Neural crest cell (in vitro differentiated cells): ENCODE data around the gene ELOVL1. TPM values are rescaled to one million over a fixed set of nuclear protein-coding genes. Genes with fewer than 3 reads are reported as not detected.

ENCODE experiments used
- DNase-seq: peaks from one replicate; pipeline ENCODE4 v3.0.0; 2021; ENCODE audit warnings: low read depth, mixed read lengths, low spot score
- H3K27ac Mint-ChIP-seq: one replicate; pipeline ENCODE4 v1.8.0; 2021; ENCODE audit warnings: mild to moderate bottlenecking, mixed read lengths; ENCODE audit not compliant: unreplicated experiment
- H3K27me3 Mint-ChIP-seq: 2 replicates; pipeline ENCODE4 v1.8.0; 2021; ENCODE audit warnings: low read depth, mild to moderate bottlenecking, mixed read lengths
- H3K36me3 Mint-ChIP-seq: 2 replicates; pipeline ENCODE4 v1.8.0; 2021; ENCODE audit warnings: low read depth, mild to moderate bottlenecking, mixed read lengths
- H3K4me1 Mint-ChIP-seq: 2 replicates; pipeline ENCODE4 v1.8.0; 2021; ENCODE audit warnings: mixed read lengths
- H3K4me3 Mint-ChIP-seq: one replicate; pipeline ENCODE4 v1.8.0; 2021; ENCODE audit warnings: mild to moderate bottlenecking, mixed read lengths
- H3K9me3 Mint-ChIP-seq: 2 replicates; pipeline ENCODE4 v1.8.0; 2021; ENCODE audit warnings: mixed read lengths
- total RNA-seq: library from RNA; stranded (reverse); gene quantifications from 2 replicates; pipeline ENCODE4 v1.2.1, GENCODE V29; 2021
- TF ChIP-seq, protein P1 (sequence below): fragments of 200-600 bp; sonication (generic); conservative IDR thresholded peaks from 2 replicates; pipeline ENCODE4 v1.5.0; 2021; ENCODE audit warnings: antibody characterized with exemption, mild to moderate bottlenecking

The ELOVL1 gene
- total RNA-seq, 1 donor from 2014 or later, result 30.8 TPM

GRCh38 chr1:43368646-43369020 lies 822 bp upstream of the ELOVL1 start:
- H3K27me3 Mint-ChIP-seq, result no peaks in the 10 kb centered on the region

DNA sequence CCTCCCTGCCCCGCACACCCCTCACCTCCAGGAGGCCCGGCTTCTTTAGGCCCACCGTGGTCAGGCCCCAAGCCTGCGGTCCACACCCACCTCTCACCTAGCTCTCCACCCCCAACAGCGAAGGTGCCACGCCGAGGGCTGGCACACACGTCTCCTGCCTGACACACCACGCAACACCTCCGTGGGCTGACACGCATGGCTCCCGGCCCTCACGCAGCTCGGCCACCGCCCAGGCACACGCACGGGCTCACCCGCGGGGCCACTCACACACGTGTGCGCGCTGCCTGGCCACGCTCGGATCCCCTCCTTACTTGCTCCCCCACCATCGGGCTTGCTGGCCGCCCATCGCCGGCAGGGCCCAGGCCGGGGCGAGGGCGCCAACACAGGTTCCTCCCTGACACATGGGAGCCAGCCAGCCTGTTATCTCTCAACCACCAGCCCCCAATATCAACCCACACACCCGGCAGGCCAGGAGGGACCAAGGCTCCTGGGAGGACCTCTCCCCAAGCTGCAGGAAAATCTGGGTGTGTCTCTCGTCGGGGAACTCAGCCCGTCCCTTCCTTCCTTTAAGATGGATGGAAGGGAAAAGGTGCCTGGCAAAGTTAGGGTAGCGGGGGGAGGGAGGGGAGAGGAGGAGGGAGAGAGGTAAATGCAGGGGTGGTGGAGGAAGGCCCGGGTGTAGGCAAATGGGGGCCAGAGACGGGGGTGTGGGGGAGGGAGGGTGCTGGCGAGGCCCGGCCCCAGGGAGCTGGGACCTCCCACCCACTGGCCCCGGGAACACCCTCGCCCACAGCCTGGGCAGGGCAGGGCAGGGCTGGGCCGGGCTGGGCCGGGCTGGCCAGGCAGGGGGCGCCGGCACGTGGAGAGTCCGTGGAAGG lies 546 bp downstream of the ELOVL1 start:
- Mint-ChIP-seq H3K9me3 (no peaks in the 10 kb centered on the region), H3K4me3 (peak overlapping the region; percentile 86), H3K27ac (no peak overlapping the region), H3K4me1 (peaks cover 35% of the 10 kb centered on the region), H3K36me3 (peaks cover 15% of the 10 kb centered on the region), H3K27me3 (no peaks in the 10 kb centered on the region)
- DNase-seq, result no peak
- TF ChIP-seq, protein P1, sequence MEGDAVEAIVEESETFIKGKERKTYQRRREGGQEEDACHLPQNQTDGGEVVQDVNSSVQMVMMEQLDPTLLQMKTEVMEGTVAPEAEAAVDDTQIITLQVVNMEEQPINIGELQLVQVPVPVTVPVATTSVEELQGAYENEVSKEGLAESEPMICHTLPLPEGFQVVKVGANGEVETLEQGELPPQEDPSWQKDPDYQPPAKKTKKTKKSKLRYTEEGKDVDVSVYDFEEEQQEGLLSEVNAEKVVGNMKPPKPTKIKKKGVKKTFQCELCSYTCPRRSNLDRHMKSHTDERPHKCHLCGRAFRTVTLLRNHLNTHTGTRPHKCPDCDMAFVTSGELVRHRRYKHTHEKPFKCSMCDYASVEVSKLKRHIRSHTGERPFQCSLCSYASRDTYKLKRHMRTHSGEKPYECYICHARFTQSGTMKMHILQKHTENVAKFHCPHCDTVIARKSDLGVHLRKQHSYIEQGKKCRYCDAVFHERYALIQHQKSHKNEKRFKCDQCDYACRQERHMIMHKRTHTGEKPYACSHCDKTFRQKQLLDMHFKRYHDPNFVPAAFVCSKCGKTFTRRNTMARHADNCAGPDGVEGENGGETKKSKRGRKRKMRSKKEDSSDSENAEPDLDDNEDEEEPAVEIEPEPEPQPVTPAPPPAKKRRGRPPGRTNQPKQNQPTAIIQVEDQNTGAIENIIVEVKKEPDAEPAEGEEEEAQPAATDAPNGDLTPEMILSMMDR, result no peak

More at GRCh38 chr1:43368646-43369020, 822 bp upstream of the ELOVL1 start:
- TF ChIP-seq, protein P1, result no peak
- Mint-ChIP-seq H3K4me1 (peaks cover 26% of the 10 kb centered on the region), H3K27ac (peak overlapping the region; percentile 92), H3K9me3 (no peaks in the 10 kb centered on the region), H3K4me3 (peak overlapping the region; percentile 82), H3K36me3 (peaks cover 15% of the 10 kb centered on the region)
- no peak for DNase-seq

DNA sequence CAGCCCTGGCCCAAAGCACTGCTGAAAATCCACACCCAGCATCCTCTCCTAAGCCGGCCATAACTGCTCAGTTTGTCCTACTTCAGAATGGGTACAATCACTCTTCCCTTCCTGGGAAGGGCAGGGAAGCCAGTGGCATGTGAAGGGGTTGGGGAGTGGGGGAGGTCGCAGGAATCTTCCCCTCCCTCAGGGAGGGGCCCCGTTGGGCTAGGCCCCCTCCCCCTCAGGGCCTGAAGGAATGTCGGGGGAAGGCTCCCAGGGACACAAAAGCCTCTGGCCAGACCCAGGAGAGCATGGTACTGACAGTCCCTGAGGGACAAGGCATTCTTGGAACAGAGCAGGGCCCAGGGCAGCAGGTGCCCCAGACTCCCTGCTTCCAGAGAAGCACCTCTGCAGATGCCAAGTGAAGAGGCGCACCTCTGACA lies 1.2 kb downstream of the ELOVL1 start:
- TF ChIP-seq, protein P1, result no peak
- DNase-seq, result no peak
- H3K27ac Mint-ChIP-seq, result no peak overlapping the region

GRCh38 chr1:43366179-43366578 lies 1.6 kb downstream of the ELOVL1 start:
- Mint-ChIP-seq H3K27me3 (no peaks in the 10 kb centered on the region), H3K36me3 (peaks cover 25% of the 10 kb centered on the region), H3K4me3 (peak overlapping the region; percentile 82), H3K27ac (no peak overlapping the region), H3K4me1 (peaks cover 46% of the 10 kb centered on the region), H3K9me3 (no peaks in the 10 kb centered on the region)
- TF ChIP-seq, protein P1, result no peak
- no peak for DNase-seq

More for the DNA sequence above, 1.2 kb downstream of the ELOVL1 start:
- H3K4me1 Mint-ChIP-seq, result peaks cover 42% of the 10 kb centered on the region
- no peaks in the 10 kb centered on the region for H3K9me3 Mint-ChIP-seq
- peak overlapping the region; percentile 86 for H3K4me3 Mint-ChIP-seq
- H3K36me3 Mint-ChIP-seq, result peaks cover 20% of the 10 kb centered on the region
- no peaks in the 10 kb centered on the region for H3K27me3 Mint-ChIP-seq

DNA sequence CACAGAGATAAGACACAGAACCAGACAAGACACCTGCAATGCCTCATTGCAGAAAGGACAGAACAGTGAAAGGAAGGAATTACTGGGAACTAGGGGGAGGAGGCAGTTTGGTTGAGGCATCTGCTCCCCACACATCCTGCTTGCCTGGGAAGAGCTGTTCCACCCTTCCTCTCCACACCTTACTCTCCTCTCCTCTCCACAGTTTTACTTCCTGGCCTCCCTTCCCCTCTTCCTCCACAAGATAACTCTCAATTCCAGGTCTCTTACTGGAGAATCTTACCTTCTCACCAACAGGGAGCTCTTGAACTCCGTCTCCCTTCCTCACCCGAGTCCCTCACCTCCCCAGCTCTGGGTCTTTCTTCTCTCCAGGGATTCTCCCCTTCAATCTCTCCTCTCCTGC lies 2.1 kb downstream of the ELOVL1 start:
- peak overlapping the region; percentile 82 for H3K4me3 Mint-ChIP-seq
- DNase-seq, result no peak
- H3K4me1 Mint-ChIP-seq, result peaks cover 51% of the 10 kb centered on the region
- H3K27ac Mint-ChIP-seq, result no peak overlapping the region
- no peaks in the 10 kb centered on the region for H3K9me3 Mint-ChIP-seq
- TF ChIP-seq, protein P1, result no peak
- H3K27me3 Mint-ChIP-seq, result no peaks in the 10 kb centered on the region
- peaks cover 27% of the 10 kb centered on the region for H3K36me3 Mint-ChIP-seq
